NCI-H524 treated with DMSO at 0.1 percent for 48 hours (cell line): ENCODE data around the gene MLKL.

Experiments used
- DNase-seq: peaks from one replicate; lab custom pipeline; 2025; lab: John Stamatoyannopoulos, UW

Gene MLKL

DNA sequence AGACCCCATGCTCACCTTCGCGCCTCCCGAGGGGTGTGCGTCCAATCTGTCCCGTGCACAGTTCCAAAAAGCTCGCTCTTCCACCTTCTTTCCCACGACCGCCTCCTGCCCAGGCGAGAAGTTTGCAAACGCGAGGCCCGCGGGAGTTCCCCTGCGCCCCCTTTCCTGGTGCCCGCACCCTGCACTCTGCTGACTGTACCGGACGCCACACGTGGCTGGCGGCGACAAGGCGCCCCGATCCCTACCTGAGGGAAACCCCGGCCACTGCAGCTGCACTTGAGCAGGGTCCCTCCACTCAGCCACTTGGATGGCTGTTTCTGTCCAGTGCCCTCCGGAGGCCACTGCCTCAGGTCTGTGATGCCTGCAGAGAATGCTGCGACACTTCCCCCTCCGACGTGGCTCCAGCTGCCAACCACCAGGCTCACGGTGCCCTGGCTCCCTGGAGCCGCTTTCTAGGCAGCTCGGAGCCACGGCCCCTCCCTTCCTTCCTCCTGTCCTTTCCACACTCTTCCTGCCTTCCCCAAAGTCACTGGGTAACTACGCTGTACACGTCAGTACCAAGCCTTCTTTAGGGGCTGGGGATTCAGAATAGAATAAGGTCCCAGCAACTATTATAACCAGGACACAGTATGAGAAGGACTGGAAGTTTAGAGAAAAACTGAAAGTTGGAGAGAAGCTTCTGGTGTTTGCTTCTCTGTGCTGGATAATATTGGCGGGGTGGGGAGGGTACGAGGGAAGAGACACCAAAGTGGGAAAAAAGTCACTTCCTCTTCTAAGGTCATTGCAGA is at the start of gene MLKL:
Gene MLKL, minus strand, starts transcription at position 425 of the 788 bp plus-strand sequence. CDS start 5,105 bp downstream, outside the sequence.
- no peak for DNase-seq

- no peak for DNase-seq
These were observed 48.8 kb upstream of the MLKL start for GRCh38 chr16:74749291-74750055.

- no peak for DNase-seq
These were observed 48.0 kb upstream of the MLKL start for GRCh38 chr16:74748616-74749026.

GRCh38 chr16:74747716-74748615 is 47.3 kb upstream of the MLKL start:
- DNase-seq = no peak

- DNase-seq = no peak
These were observed 45.3 kb upstream of the MLKL start for GRCh38 chr16:74745926-74746325.

DNA sequence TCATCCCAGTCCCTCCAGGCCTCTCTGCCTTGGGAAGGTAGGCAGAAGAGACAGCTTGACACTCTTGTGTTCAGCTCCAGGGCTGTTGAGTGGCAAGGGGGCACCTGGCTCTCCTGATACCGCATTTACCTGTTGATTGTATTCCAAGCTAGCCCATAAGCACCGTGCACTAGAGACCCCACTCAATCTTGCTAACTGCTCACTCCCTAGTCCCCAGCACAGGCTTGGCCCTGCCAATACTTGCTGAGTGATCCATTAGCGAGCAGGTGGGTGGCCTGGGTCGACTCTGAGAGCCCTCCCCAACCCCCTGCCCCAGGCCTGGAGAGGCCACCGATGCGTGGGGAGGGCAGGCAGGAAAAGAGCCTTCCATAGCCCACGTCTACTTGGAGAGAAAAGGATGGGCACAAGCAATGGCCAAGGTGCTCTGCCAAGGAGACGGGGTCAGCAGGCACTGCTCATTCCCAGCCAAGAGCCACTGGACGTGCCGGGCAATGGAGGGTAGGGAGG is 44.5 kb upstream of the MLKL start:
- no peak for DNase-seq

DNA sequence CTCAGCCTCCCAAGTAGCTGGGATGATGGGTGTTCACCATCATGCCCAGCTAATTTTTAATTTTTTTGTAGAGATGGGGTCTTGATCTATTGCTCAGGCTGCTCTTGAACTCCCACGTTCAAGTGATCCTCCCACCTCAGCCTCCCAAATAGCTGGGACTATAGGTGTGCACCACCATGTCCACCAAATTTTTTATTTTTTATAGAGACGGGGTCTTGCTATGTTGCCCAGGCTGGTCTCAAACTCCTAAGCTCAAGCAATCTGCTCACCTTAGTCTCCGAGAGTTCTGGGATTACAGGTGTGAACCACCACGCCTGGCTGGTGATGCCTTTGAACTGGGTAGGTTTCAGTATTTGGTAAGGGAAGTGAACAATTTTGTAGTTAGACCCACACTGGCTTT is 43.9 kb upstream of the MLKL start:
- no peak for DNase-seq

DNA sequence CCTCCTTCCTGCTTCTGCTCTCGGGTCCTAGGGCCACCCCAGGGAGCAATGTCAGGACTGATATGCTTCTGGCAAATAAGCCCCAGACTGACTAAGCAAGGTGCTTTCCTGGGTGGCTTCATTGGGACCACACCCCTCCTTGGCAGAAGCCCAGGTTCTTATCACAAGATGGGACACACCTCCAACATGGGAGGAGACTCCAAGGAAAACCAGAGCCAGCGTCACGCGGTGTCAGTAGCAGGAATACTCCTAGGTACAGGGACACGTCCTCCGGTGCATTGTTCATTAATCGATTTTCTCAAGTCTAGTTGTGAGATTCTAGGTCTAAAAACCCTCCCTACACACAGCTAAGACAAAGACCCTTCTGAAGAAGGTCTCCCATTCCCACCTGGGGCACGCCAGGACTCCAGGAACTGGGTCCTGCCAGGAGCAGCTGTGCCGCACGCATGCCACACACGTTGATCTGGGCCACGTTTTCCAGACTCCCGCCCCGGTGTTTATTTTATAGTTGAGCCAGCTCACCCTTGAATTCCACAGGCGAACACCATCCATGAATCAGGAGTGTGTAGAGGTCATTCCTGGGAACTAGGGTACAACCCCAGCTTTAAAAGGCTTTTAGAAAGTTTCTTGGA is 43.1 kb upstream of the MLKL start:
- no peak for DNase-seq

DNA sequence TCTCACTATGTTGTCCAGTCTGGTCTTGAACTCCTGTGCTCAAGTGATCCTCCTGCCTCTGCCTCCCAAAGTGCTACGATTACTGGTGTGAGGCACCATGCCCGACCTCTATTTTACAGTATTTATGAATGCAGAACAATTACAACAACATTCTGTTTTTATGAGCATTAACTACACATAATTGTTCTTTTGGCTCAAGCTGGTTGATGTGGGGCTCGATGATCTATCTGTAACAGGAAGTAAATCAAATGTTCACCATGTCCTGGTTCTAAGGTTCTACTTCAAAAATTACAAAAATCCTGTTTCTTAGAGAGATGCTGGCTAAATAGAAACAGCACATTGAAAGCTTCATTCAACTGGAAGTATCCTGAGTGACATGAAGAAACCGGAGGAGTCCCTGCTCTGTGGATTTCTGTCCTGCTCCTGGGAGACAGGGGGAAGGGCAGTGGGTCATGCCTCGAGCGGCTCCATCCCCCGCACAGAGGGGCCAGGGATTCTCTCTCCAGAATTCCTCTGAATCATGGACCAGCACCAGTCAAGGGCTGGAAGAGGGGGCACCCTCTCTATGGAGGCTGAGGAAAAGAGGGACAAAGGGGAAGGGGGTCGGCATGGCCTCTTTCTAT is 42.5 kb upstream of the MLKL start:
- DNase-seq = no peak

DNA sequence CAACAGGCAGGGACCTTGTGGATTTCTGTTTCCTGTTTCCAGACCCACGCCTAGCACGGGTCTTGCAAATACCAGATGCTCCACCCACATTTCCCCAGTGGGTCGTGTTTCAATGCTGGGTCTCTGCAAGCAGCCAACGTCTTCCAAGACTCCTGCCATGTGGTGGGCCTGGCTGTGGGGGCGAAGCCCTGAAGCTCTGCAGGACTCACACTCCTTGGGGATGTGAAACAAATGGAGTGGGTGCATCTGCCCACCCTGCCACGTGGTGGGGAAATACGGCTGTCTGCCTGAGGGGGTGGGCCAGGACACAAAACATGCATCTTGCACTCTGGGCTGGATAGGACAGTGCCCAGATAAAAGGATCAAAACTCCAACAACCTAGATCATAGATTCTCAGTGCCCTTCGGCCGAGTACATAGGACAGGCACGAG is 41.4 kb upstream of the MLKL start:
- DNase-seq = no peak

DNA sequence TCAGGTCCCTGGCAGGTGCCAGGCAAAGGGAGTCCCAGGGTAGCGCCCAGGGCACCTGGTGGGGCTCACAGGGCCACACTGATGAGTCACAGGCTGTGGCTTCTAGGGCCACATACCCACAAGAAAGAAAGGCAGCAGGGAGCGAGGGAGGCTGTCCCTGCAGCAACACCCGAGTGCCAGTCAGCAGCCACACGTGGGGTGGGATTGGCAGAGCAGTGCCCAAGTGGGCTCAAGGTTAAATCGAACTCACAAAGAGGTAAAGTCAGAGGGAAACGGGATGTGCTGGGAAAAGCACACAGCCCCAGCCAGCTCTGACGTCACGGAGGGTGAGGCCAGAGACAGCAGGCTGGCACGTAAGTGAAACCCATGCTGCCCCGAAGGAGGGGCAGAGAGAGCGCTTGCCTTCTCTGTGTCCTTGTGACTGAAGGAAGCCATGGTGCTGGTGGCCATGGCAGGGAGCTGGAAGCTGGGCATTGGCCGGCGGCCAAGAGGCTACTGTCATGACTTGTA is 40.2 kb upstream of the MLKL start:
- DNase-seq = no peak

DNA sequence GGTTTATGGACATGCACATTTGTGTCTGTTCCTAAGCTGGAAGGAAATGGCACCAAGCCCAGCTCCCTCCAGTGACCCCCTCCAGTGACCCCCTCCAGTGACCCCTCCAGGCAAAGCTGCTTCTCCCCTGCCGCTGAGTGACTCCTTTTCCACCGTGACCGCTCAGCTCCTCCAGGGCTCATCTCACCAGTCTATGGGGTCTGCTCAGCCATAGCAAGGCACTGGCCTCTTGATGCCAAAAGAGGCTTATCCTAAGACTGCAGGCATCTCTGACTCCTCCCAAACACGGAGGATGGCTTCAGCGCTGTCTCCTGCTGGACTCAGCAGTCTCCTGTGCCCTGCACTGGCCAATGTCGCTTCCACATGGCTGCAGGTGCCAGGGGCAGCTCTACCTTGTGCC is 38.6 kb upstream of the MLKL start:
- DNase-seq = no peak

DNA sequence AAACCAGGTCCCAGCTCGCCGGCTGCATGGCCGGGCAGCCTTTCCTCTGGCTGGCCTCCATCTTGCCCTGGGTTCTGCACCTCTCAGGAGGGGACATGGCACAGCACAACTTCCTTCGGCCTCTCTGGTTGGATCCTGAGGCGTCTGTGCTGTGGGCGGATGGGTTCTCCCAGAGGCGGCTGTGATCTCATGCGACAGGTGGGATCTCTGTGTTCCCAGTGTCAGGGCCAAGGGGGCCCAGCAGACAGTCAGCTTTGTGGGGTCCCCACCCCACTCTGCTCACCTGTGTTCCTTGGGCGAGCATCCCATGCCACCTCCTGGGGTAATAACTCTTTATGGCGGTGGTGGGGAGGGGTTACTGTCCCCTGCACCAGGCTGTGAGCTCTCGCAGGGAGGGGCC is 38.2 kb upstream of the MLKL start:
- no peak for DNase-seq

DNA sequence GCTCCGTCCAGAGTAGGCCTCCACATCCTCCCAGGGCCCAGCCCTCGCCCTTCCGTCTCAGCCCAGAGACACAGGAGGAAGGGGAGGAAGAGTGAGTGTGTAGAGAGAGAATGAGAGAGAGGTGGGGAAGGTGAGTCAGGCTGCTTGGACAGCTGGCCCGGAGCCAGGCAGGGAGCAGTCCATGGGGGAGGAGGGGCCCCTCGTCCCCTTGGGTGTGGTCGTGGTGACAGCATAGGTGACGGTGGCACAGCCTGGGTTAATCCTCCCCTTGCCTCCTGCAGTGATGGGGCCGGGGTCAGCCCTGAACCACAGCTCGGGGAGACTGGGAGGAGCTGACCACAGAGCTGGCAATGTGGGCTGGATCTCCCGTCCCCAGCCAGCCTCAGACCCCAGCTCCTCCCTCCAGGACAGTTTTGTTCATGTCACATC is 37.5 kb upstream of the MLKL start:
- DNase-seq = no peak

DNA sequence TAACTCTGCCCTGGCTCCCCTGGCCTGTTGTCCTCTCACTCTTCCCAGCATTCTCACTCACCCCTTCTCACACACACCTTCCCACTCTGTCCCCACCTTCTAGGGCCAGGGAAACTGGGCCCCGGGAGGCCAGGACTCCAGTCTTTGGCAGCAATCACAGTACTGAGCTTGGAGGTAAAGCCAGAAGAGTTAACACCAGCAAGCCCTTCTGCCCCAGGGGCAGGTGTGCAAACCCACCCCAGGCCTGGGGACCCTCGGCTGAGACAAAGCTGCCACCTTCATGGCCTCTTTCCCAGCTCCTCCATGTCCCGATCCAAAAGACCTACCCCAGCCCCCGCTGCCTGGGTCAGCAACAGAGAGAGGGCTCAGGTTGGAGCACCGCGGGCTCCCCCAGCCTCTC is 36.9 kb upstream of the MLKL start:
- no peak for DNase-seq

- peak; percentile 61 for DNase-seq
These were observed 36.0 kb upstream of the MLKL start for GRCh38 chr16:74736531-74737157.

DNA sequence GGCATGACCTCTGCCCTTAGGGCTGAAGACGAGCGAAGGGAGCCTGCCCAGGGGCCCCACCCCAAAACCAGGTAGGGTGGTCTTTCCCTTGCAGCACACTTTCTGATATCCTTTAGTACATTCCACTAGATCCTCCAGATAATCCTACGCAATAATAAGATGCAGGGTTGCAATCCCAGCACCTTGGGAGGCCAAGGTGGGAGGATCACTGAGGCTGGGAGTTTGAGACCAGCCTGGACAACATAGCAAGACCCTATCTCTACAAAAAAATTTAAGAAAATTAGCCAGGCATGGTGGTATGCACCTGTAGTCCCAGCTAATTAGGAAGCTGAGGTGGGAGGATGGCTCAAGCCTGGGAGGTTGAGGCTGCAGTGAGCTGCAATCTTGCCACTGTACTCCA is 34.9 kb upstream of the MLKL start:
- DNase-seq = no peak

DNA sequence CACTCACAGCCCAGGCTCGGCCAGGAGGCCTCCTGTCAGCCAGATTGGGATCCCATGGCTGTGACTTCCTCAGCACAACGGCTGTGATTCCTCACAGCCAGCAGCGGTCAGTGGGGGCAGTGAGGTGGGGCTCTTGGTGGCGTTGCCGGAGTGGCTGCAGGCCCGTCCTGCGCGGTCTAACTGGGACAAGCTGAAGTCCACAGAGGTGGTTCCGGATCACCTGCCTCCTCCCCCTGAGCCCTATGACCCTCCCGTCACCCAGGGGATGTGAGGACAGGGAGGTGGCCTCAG is 34.4 kb upstream of the MLKL start:
- DNase-seq = no peak

DNA sequence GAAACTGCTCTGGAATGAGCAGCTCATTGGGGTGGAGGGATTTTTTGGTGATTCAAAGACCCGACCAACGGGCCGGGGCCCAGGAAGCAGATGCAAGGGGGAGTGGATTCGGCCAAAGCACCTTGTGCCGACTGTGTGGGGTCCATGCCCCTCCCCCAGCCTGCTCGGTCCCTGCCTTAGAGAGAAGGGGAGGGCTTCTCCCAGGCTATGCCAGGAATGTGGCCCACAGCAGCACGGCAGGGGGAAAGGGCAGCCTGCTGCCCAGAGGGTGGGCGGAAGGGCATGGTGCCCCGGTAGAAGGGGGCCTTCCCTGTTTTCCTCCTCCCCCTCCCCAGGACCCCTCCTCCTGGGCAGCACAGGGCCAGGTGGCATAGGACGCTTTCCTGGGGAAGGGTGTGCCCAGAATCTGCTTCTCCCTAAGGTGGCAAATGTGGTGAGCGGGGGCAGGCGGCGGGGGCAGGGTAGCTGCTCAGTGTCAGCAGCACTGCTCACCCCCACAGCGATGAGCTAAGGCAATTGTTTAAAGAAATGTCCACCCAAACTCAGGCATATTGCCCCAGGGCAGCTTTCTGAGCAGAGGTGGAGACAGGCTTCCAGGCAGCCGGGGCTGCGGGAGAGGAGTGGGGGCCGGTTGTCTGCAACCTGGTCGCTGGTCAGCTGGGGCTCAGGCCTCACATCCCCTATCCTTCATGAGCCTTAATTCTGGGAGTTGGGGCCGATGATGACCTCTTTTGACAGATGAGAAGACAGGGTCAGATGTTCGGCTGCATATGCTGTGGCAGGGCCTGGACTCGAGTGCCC is 33.9 kb upstream of the MLKL start:
- no peak for DNase-seq
